Panc1 (cell line): ENCODE results near the gene MADCAM1. TPM values are rescaled to one million over a fixed set of nuclear protein-coding genes. Genes with fewer than 3 reads are reported as not detected.
"Not testable (repeated sequence)": the region's sequence is repeated elsewhere in the genome, so short reads cannot be mapped to it uniquely, and the experiment has no call there.

Experiments used
- ATAC-seq: fragments of 200-7000 bp; cut with Tn5 transposase; 2 replicates; pipeline ENCODE4 v1.9.1; 2020; ENCODE audit warnings: mild to moderate bottlenecking, moderate library complexity
- BruUV-seq: library from RNA; stranded (reverse); fragments of 400-500 nt; replicated peaks from 2 replicates; lab custom pipeline; 2021; lab: Mats Ljungman, UMichigan
- CTCF ChIA-PET: fragments of 300-600 bp; sonication (Branson Sonifier 250); formaldehyde crosslinking; loops from one replicate; lab custom pipeline; 2022; ENCODE audit warnings: antibody characterized with exemption; lab: Charles Lee
- POLR2A ChIA-PET: fragments of 300-600 bp; sonication (Branson Sonifier 250); formaldehyde crosslinking; loops from one replicate; lab custom pipeline; 2022; ENCODE audit warnings: antibody characterized with exemption; lab: Charles Lee
- DNase-seq: peaks from one replicate; pipeline ENCODE4 v3.0.0-alpha.2; 2010; ENCODE audit warnings: low read depth, low spot score
- H3K27ac ChIP-seq: 2 replicates; pipeline ENCODE4 v1.5.1; 2011; ENCODE audit warnings: mild to moderate bottlenecking, low read length, inconsistent platforms
- H3K27me3 ChIP-seq: fragments of 200-500 bp; sonication (Bioruptor generic); 2 replicates; pipeline ENCODE4 v1.6.0; 2014; ENCODE audit warnings: low read length, inconsistent platforms; ENCODE audit not compliant: control insufficient read depth, insufficient read depth
- H3K36me3 ChIP-seq: fragments of 200-500 bp; sonication (Bioruptor generic); 2 replicates; pipeline ENCODE4 v1.5.1; 2014; ENCODE audit warnings: inconsistent platforms, mild to moderate bottlenecking, low read length, moderate library complexity; ENCODE audit not compliant: control insufficient read depth, insufficient read depth
- H3K4me1 ChIP-seq: 2 replicates; pipeline ENCODE4 v1.5.1; 2011; ENCODE audit warnings: inconsistent platforms, mild to moderate bottlenecking, low read length, moderate library complexity; ENCODE audit not compliant: control insufficient read depth, insufficient read depth
- H3K4me3 ChIP-seq, 2 experiments: 2 replicates each; pipeline ENCODE4 v1.5.1; 2011 to 2012; ENCODE audit warnings: low read depth in 2 of 2, low read length in 2 of 2, mild to moderate bottlenecking in 2 of 2, inconsistent platforms in 1 of 2, moderate library complexity in 1 of 2
- H3K9me3 ChIP-seq: fragments of 200-500 bp; sonication (Bioruptor generic); 2 replicates; pipeline ENCODE4 v1.5.1; 2014; ENCODE audit warnings: low read depth, mild to moderate bottlenecking, inconsistent platforms, low read length, moderate library complexity; ENCODE audit not compliant: control insufficient read depth, insufficient read depth
- POLR2AphosphoS5 ChIP-seq: IDR thresholded peaks from 2 replicates; pipeline ENCODE4 v1.6.1; 2012; ENCODE audit warnings: mild to moderate bottlenecking, low read depth, low read length, moderate library complexity
- REST ChIP-seq, 2 experiments: IDR thresholded peaks; 2 replicates each; pipeline ENCODE4 v1.6.1; 2011 to 2012; ENCODE audit warnings: low read depth in 2 of 2, control low read depth in 1 of 2, low read length in 1 of 2, mild to moderate bottlenecking in 1 of 2, moderate library complexity in 1 of 2; ENCODE audit not compliant: insufficient read depth in 1 of 2
- SIN3A ChIP-seq: IDR thresholded peaks from 2 replicates; pipeline ENCODE4 v1.6.1; 2012; ENCODE audit warnings: low read depth, mild to moderate bottlenecking, low read length, moderate library complexity, borderline replicate concordance; ENCODE audit not compliant: insufficient read depth
- TCF7L2 ChIP-seq: IDR thresholded peaks from 2 replicates; pipeline ENCODE4 v1.6.1; 2011; ENCODE audit warnings: mild to moderate bottlenecking, low read depth, low read length, inconsistent platforms
- in situ Hi-C: cut with HindIII; loops from 2 replicates; pipeline ENCODE4 v1.10.0; 2016; ENCODE audit warnings: low sequenced_read_pairs, low pct_unique_long_range_greater_than_20kb
- intact Hi-C: fragments of 100-400 bp; cut with micrococcal nuclease; formaldehyde crosslinking; loops from one replicate; pipeline ENCODE4 v1.10.0; 2022; ENCODE audit not compliant: unreplicated experiment
- total RNA-seq: library from RNA; stranded (reverse); gene quantifications from one replicate; pipeline ENCODE4 v1.2.1, GENCODE V29; 2021; ENCODE audit not compliant: unreplicated experiment
- TF ChIP-seq, protein P1 (sequence below): fragments of 450-650 bp; IDR thresholded peaks from 2 replicates; pipeline ENCODE4 v1.5.1; 2017; ENCODE audit warnings: mild to moderate bottlenecking

The MADCAM1 gene
- total RNA-seq, 1 experiment from 2014 or later, result 0.54 TPM

- Histone ChIP-seq H3K27me3 (no peaks in the 10 kb centered on the region), H3K27ac (no peak overlapping the region), H3K4me3 (no peak overlapping the region), H3K9me3 (no peaks in the 10 kb centered on the region), H3K36me3 (no peaks in the 10 kb centered on the region), H3K4me1 (no peaks in the 10 kb centered on the region)
- intact Hi-C loops (no loop called here), in situ Hi-C loops (no loop called here)
- TF ChIP-seq POLR2AphosphoS5 (no peak), TCF7L2 (no peak), SIN3A (no peak), REST (IDR thresholded peaks at IDR 0.05; ENCODE audit: insufficient read depth in 1 of 2, low read depth in 2 of 2, low read length in 1 of 2) (no peak)
- TF ChIP-seq, protein P1, sequence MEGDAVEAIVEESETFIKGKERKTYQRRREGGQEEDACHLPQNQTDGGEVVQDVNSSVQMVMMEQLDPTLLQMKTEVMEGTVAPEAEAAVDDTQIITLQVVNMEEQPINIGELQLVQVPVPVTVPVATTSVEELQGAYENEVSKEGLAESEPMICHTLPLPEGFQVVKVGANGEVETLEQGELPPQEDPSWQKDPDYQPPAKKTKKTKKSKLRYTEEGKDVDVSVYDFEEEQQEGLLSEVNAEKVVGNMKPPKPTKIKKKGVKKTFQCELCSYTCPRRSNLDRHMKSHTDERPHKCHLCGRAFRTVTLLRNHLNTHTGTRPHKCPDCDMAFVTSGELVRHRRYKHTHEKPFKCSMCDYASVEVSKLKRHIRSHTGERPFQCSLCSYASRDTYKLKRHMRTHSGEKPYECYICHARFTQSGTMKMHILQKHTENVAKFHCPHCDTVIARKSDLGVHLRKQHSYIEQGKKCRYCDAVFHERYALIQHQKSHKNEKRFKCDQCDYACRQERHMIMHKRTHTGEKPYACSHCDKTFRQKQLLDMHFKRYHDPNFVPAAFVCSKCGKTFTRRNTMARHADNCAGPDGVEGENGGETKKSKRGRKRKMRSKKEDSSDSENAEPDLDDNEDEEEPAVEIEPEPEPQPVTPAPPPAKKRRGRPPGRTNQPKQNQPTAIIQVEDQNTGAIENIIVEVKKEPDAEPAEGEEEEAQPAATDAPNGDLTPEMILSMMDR, result no peak
- no peak for ATAC-seq
- ChIA-PET CTCF (no interaction called here), POLR2A (interaction anchor here (0.7 kb wide), 1 partner anchor 34 kb away, joined by 3 read pairs; no protein-coding TSS in a partner anchor)
- no peak for DNase-seq
- no TSS peak for BruUV-seq
These were observed 48.3 kb upstream of the MADCAM1 start for GRCh38 chr19:447816-448560.

DNA sequence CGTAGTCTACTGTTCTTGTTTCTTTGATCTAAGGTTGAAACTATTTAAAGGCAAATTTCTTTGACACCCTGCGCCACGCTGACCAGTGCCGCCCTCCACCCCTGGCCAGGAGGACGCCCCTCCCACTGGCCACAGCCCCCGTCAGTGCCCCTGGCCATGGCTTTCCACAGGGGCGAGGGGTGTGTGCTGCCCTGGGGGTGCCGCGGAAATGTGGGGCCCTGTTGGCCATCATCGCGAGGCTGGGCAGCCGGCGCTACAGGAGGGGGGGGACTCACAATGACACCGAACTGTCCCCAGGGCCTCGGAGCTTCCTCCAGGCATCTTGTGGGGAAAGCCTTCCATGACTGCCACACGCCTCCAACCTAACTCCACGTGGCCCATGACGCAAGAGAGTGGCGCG is 46.4 kb upstream of the MADCAM1 start:
- ATAC-seq (no peak), DNase-seq (no peak)
- in situ Hi-C loops (no loop called here), intact Hi-C loops (no loop called here)
- H3K9me3 ChIP-seq, result no peaks in the 10 kb centered on the region
- no peak for TF ChIP-seq SIN3A
- no peak for TF ChIP-seq POLR2AphosphoS5
- TF ChIP-seq, protein P1, result no peak
- no peak for TF ChIP-seq TCF7L2
- no peak for TF ChIP-seq REST (IDR thresholded peaks at IDR 0.05; ENCODE audit: insufficient read depth in 1 of 2, low read depth in 2 of 2, low read length in 1 of 2)
- no peak overlapping the region for H3K27ac ChIP-seq
- no peak overlapping the region for H3K4me3 ChIP-seq
- no peaks in the 10 kb centered on the region for H3K27me3 ChIP-seq
- POLR2A ChIA-PET, result no interaction called here
- no peaks in the 10 kb centered on the region for H3K36me3 ChIP-seq
- no peaks in the 10 kb centered on the region for H3K4me1 ChIP-seq
- CTCF ChIA-PET, result no interaction called here
- BruUV-seq, result no TSS peak

DNA sequence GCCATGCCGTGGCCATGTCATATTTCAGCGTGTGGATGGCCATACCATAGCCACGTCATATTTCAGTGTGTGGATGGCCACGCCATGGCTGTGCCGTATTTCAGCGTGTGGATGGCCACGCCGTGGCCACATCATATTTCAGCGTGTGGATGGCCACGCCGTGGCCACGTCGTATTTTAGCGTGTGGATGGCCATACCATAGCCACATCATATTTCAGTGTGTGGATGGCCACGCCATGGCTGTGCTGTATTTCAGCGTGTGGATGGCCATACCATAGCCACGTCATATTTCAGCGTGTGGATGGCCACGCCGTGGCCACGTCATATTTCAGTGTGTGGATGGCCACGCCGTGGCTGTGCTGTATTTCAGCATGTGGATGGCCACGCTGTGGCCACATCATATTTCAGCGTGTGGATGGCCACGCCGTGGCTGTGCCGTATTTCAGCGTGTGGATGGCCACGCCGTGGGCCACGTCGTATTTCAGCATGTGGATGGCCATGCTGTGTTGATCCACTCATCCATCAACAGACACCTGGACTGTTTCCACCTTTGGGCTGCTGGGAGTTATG is 45.3 kb upstream of the MADCAM1 start:
- H3K4me1 ChIP-seq, H3K27ac ChIP-seq, BruUV-seq, intact Hi-C loops, in situ Hi-C loops, ATAC-seq, POLR2A ChIA-PET, H3K27me3 ChIP-seq, H3K4me3 ChIP-seq, DNase-seq, H3K9me3 ChIP-seq, H3K36me3 ChIP-seq, CTCF ChIA-PET: not testable (repeated sequence)
